ENCODE measurements around the gene PTPRM.

The PTPRM gene

GRCh38 chr18:7600036-7600435 is 32.9 kb downstream of the PTPRM start:
- DNase-seq (ENCODE audit: low read depth in 2 of 2), result no peak

GRCh38 chr18:7600528-7601245 is 33.6 kb downstream of the PTPRM start:
- no peak for DNase-seq (ENCODE audit: low read depth in 2 of 2)

- no peak for DNase-seq (ENCODE audit: low read depth in 2 of 2)
These were observed 34.1 kb downstream of the PTPRM start for GRCh38 chr18:7601246-7601615.

- no peak for DNase-seq (ENCODE audit: low read depth in 2 of 2)
These were observed 34.8 kb downstream of the PTPRM start for GRCh38 chr18:7601936-7602335.

GRCh38 chr18:7603259-7604000 is 36.3 kb downstream of the PTPRM start:
- DNase-seq (ENCODE audit: low read depth in 2 of 2), result no peak

- no peak for DNase-seq (ENCODE audit: low read depth in 2 of 2)
These were observed 37.2 kb downstream of the PTPRM start for GRCh38 chr18:7604361-7604760.

DNA sequence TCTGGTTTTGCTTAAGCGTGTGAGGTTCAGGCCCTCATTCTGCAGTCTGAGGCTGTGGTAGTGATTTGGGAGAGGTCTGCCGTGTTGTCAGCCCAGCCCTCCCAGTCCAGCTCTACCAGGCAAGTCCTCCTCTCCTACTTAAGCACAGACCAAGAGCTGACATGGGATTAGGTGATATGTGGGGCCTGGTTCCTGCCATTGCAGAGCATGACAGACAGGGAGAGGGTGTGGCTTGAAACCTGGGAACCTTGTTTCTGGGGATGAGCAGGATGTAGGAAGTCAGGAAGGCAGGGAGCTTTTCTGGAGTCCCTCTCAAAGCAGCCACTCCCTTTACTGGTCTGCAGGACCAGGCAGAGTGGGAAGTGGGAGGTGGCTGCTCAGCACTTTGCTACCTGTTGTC is 38.6 kb downstream of the PTPRM start:
- DNase-seq (ENCODE audit: low read depth in 2 of 2), result no peak

DNA sequence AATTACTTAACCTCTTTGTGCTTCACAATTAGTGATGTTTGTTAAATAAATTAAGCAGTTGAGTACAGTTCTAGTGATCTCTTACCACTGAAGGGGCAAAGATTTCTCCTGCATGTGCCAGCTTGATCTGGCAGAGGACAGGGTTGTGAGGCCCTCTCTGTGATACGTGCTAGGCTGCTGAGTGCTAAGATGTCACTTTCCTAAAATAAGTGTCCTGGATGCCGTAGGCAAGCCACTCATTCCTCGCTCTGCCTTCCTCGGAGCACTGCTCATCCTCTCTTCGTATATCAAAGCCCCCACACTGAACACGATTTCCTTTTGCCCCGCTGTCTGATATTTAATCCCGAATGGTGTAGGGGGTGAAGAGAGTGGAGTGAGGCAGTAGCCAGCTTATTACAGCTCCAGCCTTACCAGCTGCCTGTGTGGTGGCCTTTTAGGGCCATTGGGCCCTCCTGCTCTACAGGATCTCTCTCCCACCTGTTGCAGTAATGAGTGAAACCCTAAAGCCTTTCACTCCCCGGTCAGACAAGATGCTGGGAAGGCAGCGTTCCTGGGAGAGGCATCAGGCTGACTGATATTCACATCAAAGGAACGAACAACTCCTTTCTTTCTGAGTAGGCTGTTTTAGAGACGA is 40.5 kb downstream of the PTPRM start:
- DNase-seq (ENCODE audit: low read depth in 2 of 2), result no peak

DNA sequence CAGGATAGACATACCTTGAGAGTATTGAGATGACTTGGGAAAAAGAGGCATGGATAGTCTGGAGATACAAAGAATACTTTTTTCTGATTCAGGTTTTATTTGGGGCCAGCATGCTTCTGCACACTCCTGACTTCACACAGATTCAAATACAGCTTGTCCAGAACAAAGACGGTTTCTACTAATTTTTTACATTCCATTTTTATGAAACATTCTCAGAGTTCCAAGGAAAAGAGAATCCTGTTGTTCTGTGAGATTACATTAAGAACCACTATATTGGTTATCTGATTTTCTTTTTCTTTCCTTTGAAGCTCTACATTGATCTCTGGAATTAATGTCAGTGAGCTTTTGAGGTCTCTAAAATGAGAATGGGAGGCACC is 41.0 kb downstream of the PTPRM start:
- no peak for DNase-seq (ENCODE audit: low read depth in 2 of 2)

GRCh38 chr18:7608781-7609201 is 41.7 kb downstream of the PTPRM start:
- no peak for DNase-seq (ENCODE audit: low read depth in 2 of 2)

GRCh38 chr18:7609617-7610016 is 42.5 kb downstream of the PTPRM start:
- no peak for DNase-seq (ENCODE audit: low read depth in 2 of 2)

GRCh38 chr18:7614042-7614441 is 46.9 kb downstream of the PTPRM start:
- DNase-seq (ENCODE audit: low read depth in 2 of 2), result no peak

GRCh38 chr18:7615840-7616239 is 48.7 kb downstream of the PTPRM start:
- no peak for DNase-seq (ENCODE audit: low read depth in 2 of 2)

DNA sequence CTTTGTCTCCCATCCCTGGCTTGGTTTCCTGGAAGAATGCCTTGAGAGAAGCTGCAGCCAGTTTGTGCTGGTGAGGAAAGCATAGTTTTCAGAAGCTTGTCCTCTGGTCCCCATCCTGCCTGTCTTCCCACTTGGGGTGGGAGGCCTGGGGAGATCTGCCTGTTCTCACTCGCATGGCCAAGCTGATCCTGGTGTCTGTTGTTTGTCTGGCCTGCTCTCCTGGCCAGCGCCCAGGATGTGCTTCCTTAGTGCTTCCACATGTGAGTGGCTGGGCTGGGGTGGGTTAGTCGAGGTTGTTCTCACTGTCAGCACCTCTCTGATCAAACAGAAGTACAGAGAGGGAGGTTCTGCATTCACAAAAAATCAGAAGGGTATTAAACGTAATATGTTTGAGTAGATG is 49.5 kb downstream of the PTPRM start:
- no peak for DNase-seq (ENCODE audit: low read depth in 2 of 2)

- DNase-seq (ENCODE audit: low read depth in 2 of 2), result no peak
These were observed 50.8 kb downstream of the PTPRM start for GRCh38 chr18:7617738-7618422.

GRCh38 chr18:7618891-7619442 is 51.9 kb downstream of the PTPRM start:
- DNase-seq (ENCODE audit: low read depth in 2 of 2), result no peak

DNA sequence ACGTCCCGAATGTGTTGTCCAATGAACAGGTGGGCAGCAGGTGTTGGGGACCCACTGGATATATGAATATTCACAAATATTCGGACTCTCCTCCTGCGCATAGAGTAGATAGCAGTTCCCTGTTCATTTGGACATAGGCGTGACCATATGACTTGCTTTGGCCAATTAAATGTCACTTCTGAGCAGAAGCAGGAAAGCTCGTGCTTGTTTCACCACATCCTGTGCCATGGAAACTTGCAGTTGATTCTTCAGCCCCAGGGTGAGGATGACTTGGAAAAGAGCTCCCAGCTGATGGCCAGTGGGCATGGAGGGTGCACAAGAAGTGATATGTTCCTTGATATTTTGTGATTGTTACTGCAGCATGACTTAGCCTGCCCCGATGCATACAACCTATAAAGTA is 52.6 kb downstream of the PTPRM start:
- DNase-seq (ENCODE audit: low read depth in 2 of 2), result no peak

DNA sequence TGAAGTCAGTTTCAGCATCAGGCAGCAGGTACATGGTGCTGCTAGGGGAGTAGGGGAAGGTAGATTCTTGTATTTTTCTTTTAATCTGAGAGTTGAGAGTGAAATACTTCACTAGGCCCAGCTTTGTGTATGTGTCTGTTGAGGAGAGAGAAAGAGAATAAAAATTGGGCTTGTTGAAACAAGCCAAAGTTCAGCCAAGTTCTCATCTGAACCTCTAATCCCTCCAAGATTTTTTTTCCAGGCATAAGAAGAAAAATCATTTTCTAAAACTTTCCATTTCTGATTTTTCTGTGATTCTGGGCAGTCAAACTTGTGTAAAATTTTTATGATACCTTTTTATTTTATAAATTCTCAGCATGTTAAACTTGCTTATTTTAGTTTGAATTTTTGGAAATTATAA is 55.6 kb downstream of the PTPRM start:
- DNase-seq (ENCODE audit: low read depth in 2 of 2), result no peak

DNA sequence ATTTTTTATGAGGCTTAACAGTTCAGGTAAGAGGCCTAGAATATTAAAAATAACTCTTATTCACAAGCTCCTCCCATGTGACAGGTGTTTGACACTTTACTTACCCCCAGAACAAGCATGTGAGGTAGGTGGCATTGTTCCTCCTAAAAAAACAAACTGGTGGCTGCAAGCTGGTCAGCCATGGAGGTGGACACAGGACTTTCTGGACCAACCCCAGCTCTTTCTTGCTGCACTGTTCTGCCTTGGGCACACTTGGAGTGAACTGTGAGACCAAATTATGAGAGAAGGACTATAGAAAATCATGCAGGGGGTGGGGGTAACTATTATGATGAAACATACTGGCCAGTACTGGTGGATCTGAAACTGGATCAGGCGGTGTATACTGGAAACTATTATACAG is 56.6 kb downstream of the PTPRM start:
- DNase-seq (ENCODE audit: low read depth in 2 of 2), result no peak

DNA sequence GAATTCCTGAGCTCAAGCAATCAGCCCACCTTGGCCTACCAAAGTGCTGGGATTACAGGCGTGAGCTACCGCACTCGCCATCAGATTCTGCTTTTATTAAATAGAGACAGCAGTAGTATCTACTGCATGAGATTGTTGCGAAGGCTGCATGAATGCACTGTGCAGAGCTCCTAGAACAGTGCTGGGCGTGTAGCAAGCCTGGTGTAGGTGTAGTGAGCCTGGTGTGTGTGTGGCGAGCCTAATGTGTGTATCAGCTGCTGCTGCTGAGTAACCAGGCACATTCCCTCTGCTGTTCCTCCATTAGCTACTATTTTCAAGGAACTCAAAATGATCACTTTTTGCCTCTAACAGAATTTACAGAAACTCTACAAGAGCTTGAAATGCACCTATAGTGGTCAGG is 57.6 kb downstream of the PTPRM start:
- no peak for DNase-seq (ENCODE audit: low read depth in 2 of 2)

- DNase-seq (ENCODE audit: low read depth in 2 of 2), result no peak
These were observed 59.2 kb downstream of the PTPRM start for GRCh38 chr18:7626175-7626921.
